ENCODE measurements around the gene USP3.
A peak's percentile ranks its signal among the peaks of the same experiment; 100 is the strongest.

DNA sequence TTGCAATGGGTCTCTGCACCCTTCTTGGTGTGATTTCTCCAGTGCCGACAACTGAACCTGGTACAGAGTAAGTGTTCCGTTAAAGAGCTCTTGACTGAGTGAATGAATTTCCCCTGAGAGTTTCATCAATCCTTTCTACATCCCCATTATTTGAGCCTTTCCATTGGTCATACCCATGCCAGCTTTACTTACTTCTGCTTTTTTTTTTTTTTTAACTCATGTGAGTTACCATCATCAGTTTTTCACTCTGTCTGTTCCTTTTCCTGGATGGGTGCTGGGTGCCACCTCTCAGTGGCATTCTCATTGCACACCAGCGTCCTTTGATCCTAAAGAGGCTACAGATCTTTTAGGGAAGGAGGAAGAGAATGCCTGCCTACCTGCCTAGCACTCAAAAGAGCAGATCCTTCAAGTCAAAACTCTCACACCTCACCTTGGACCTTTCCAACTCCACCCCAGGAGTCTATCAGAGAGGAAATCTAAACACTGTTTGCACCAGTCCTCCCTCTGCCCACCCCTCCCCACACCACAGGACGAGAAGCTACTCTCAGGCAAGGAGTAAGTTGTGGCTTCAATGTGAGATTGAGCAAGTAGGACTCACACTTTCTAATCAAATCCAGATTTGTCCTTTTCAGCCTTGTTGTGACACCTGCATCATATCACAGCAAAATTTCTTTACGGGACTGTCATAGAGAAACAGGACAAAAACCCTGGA lies 13.1 kb upstream of the USP3 start:
- TF ChIP-seq, protein P1, sequence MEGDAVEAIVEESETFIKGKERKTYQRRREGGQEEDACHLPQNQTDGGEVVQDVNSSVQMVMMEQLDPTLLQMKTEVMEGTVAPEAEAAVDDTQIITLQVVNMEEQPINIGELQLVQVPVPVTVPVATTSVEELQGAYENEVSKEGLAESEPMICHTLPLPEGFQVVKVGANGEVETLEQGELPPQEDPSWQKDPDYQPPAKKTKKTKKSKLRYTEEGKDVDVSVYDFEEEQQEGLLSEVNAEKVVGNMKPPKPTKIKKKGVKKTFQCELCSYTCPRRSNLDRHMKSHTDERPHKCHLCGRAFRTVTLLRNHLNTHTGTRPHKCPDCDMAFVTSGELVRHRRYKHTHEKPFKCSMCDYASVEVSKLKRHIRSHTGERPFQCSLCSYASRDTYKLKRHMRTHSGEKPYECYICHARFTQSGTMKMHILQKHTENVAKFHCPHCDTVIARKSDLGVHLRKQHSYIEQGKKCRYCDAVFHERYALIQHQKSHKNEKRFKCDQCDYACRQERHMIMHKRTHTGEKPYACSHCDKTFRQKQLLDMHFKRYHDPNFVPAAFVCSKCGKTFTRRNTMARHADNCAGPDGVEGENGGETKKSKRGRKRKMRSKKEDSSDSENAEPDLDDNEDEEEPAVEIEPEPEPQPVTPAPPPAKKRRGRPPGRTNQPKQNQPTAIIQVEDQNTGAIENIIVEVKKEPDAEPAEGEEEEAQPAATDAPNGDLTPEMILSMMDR (IDR thresholded peaks at IDR 0.05 in 8 of 11, conservative IDR thresholded peaks at IDR 0.05 in 3 of 11): no peak
- TF ChIP-seq POLR2A (IDR thresholded peaks at IDR 0.05) (no peak), POLR2AphosphoS5 (IDR thresholded peaks at IDR 0.05) (peak in 1 of 3 donors; percentile 63)
